DMS53 (cell line): ENCODE measurements around the gene CASKIN1.
A peak's percentile ranks its signal among the peaks of the same experiment; 100 is the strongest.
"Not testable (repeated sequence)": the region's sequence is repeated elsewhere in the genome, so short reads cannot be mapped to it uniquely, and the experiment has no call there.

Experiments used
- DNase-seq: peaks from one replicate; lab custom pipeline; 2025; lab: John Stamatoyannopoulos, UW

The CASKIN1 gene

GRCh38 chr16:2196162-2196980 lies at the start of gene CASKIN1:
TSS of gene CASKIN1 (minus strand) at chr16:2196605. CDS start at chr16:2196432, 173 bp downstream.
- DNase-seq, result peak; percentile 71

DNA sequence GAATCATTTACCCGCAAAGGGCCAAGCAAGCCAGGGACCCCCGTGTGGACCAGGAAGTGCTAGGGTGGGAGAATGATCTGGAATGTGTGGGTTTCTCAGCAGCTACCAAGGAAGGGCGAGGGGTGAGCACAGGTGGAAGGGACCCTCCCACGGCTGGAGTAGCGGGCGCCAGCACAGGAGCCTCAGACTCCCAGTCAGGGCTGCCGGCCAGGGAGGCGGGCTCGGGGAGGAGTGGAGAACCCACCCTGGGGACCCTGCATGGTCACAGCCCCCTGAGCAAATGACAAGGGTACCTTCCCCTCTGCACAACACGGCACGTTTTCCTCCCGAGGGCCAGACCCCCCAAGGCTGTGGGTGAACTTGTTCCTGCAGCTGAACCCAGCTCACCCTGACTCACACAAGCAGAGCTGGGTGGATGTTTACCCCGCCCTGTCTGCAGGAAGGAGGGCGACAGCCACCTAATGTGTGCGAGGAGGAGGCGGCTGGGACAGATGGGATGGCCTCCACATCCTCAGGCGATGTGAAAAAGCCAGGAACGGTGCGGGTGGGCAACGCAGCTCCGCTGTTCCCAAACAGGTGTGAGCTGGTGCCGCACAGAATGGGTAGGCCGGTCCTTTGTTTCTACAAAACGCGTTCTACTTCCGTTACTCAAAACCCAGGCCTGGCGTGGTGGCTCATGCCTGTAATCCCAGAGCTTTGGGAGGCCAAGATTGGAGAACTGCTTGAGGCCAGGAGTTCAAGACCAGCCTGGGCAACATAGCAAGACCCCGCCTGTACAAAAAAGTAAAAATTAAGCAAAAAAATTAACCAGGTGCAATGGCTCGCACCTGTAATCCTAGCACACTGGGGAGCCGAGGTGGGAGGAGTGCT lies 48.8 kb upstream of the CASKIN1 start:
- no peak for DNase-seq

DNA sequence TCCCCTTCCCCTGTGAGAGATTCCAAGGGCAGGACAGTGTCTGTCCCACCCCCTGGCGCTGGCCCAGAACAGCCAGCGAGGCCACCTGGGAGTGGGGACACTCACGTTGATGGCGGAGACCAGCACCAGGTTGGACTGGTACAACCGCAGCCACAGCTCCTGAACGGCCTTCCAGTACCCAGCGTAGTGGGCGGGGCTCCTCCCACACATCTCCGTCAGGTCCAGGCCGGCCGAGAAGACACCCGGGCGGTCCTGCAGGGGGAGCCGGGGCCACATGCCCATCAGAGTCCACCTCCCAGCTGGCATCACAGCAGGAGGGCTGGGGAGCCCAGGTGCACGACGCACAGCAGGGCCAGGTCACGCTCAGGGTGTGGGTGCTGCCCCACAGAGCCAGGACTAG lies 47.9 kb upstream of the CASKIN1 start:
- peak; percentile 19 for DNase-seq

GRCh38 chr16:2243781-2244180 lies 47.4 kb upstream of the CASKIN1 start:
- DNase-seq, result no peak

- DNase-seq, result peak; percentile 33
Measured at GRCh38 chr16:2243031-2243528, 46.7 kb upstream of the CASKIN1 start.

DNA sequence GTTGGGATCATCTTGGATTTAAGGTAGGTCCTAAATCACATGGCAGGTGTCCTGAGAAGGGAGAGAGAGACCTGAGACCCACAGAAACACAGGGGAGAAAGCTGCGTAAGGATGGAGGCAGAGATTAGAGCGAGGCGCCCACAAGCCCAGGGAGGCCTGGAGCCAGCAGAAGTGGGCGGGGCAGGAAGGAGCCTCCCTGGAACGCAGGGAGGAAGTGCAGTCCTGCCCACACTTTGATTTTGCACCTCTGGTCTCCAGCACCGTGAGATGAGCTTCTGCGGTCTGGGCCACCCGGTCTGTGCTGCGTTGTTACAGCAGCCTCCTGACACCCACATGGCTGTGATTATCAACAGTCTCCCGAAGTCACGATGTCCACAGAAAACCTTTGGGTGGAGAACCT lies 46.2 kb upstream of the CASKIN1 start:
- DNase-seq, result no peak

DNA sequence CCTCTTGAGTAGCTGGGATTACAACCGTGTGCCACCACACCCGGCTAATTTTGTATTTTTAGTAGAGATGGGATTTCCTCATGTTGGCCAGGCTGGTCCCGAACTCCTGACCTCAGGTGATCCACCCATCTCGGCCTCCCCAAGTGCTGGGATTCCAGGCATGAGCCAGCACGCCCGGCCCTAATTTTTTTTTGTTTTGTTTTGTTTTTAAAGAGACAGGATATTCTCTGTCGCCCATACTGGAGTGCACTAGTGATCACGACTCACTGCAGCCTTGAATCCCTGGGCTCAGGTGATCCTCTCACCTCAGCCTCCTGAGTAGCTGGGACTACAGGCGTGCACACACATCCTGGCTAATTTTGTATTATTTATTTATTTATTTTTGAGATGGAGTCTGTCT lies 43.9 kb upstream of the CASKIN1 start:
- not testable (repeated sequence) for DNase-seq

DNA sequence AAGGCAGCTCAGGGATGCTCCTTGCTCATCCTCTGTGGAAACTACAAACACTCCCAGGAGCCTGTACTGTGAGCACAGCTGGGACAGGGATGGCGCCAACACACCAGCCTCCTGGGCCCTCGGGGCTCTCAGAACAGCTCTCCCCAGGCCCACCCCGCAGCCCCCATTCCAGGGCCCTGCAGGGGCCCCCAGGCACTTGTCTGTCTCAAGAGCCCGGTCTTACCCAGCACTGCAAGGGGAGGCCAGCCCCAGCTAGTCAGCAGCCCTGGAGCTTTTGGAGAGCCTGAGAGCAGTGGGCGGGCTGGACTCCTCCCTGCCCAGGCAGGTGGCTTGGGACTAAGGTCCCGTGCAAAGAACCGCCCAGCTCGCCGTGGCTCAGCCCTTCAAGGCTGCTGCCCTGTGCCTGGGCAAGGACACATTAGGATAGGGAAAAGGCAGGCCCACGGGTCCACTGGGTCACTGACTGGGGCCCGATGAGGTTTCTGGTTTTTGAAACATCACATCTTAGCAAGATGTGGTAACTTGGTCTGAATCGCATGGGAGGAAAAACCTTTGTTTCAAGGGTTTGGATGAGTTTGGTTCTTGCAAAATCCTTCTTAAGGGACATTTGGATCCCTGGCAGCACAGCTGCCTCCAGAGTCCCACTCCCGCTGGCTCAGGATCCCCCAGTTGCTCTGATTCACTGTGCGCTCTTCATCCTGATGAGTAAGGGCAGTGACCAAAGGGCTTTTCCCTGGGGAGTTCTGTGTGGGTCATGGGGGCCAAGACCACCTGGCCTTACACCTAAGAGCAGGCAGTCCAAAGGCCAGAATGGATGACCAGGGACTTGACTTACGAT lies 42.7 kb upstream of the CASKIN1 start:
- DNase-seq, result peak; percentile 82

- peak; percentile 20 for DNase-seq
Measured at GRCh38 chr16:2238150-2238837, 41.9 kb upstream of the CASKIN1 start.

DNA sequence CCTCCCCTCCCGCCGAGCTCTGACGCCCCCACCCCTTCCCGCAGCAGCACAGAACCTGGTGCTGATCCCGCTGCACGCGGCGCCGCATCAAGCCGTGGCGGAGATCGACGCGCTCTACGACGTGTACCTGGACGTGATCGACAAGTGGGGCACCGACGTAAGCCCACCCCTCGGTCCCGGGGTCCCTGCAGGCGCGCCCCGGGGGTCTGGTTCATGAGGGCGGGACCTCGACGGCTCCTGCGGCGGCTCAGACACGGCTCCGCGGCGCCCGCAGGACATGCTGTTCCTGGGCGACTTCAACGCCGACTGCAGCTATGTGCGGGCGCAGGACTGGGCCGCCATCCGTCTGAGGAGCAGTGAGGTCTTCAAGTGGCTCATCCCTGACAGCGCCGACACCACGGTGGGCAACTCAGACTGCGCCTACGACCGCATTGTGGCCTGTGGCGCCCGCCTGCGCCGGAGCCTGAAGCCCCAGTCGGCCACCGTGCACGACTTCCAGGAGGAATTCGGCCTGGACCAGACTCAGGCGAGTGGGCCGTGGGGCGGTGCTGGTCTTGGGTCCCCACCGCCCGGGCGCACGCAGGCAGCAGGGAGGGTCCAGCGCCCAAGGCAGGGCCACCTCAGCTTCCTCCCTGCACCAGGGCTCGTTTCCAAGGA lies 41.2 kb upstream of the CASKIN1 start:
- no peak for DNase-seq

DNA sequence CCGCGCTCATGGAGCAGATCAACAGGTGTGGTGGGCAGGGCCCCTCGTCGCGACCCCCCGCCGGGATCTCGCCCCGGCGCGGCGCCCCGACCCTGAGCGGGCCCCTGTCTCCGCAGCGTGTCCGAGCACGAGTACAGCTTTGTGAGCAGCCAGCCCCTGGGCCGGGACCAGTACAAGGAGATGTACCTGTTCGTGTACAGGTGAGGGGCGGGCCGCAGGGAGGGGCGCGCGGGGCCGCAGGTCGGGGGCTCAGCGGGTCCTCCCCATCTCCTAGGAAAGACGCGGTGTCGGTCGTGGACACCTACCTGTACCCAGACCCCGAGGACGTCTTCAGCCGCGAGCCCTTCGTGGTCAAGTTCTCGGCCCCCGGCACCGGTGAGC lies 40.7 kb upstream of the CASKIN1 start:
- DNase-seq, result no peak

DNA sequence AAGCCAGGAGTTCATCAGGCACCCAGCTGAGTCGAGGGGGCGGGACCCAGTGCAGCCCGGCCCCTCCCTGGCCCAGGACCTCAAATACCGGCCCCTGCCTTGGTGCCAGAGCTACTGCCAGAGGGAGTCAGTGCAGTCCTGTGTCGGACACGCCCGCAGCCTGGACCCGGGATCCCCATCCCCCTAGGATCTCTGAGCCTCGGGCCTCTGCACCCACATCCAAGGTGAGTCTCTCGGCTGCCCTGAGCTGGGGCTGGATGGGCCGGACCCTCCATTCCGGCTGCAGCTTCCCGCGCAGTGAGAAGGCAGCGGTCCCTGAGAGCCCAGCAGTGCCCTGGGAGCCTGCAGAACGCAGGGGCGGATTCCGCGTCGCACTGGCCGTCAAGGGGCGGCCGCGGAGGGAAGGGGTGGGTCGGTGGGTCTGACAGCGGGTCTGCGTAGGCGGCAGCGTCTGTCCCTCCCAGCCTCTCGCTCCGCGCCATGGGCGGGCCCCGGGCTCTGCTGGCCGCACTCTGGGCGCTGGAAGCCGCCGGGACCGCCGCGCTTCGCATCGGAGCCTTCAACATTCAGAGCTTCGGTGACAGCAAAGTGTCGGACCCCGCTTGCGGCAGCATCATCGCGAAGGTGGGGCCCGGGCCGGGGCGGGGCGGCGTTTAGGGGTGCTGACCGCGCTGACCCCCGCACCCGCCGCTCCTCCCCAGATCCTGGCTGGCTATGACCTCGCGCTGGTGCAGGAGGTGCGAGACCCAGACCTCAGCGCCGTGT lies 40.1 kb upstream of the CASKIN1 start, which contains the start of gene DNASE1L2:
DNASE1L2 (plus strand) TSS at position 108 of the 765 bp plus-strand sequence; CDS start at position 481, 373 bp downstream.
- DNase-seq, result peak; percentile 47

- DNase-seq, result no peak
Measured at GRCh38 chr16:2235695-2236336, 39.4 kb upstream of the CASKIN1 start.

- DNase-seq, result no peak
Measured at GRCh38 chr16:2235234-2235651, 38.8 kb upstream of the CASKIN1 start.

- DNase-seq, result no peak
Measured at GRCh38 chr16:2234813-2235170, 38.4 kb upstream of the CASKIN1 start.

DNA sequence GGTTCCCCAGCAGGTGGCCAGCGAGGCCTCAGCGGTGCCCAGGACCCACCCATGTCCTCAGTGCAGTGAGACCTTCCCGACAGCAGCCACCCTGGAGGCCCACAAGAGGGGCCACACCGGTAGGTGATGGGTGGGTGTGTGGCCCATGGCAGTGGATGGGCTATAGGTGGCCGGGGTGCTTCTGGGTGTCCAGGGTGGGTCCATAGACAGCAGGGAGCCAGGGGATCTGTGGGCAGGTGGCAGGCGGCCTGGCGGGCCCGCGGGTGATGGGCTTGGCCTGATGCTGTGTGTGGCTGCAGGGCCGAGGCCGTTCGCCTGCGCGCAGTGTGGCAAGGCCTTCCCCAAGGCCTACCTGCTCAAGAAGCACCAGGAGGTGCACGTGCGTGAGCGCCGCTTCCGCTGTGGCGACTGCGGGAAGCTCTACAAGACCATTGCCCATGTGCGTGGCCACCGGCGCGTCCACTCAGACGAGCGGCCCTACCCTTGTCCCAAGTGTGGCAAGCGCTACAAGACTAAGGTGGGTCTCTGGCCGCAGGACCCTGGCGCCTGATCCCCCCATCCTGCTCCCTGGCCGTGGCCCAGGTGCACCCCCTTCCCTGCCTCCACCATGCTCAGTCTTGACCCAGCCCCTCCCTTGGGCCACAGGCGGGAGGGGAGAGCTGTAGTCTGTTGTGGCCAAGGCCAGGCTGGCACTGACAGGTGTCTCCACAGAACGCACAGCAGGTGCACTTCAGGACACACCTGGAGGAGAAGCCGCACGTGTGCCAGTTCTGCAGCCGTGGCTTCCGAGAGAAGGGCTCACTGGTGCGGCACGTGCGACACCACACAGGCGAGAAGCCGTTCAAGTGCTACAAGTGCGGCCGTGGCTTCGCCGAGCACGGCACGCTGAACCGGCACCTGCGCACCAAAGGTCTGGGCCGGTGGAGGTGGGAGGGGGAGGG lies 37.7 kb upstream of the CASKIN1 start:
- DNase-seq, result peak; percentile 96

- DNase-seq, result no peak
Measured at GRCh38 chr16:2233046-2233775, 36.8 kb upstream of the CASKIN1 start.
